Neuronal stem cell (in vitro differentiated cells): ENCODE results near the gene MAVS.
A peak's percentile ranks its signal among the peaks of the same experiment; 100 is the strongest.

Experiments
- DNase-seq: peaks from one replicate; pipeline ENCODE4 v3.0.0-alpha.2; 2013; ENCODE audit warnings: low spot score
- H2AFZ ChIP-seq: one replicate; pipeline ENCODE4 v1.6.1; 2013; ENCODE audit warnings: mild to moderate bottlenecking, low read length, inconsistent platforms
- H2AK5ac ChIP-seq: 2 replicates; pipeline ENCODE4 v1.6.1; 2013; ENCODE audit warnings: low read depth, mild to moderate bottlenecking, inconsistent platforms, low read length, moderate library complexity, mixed read lengths
- H2BK120ac ChIP-seq: 2 replicates; pipeline ENCODE4 v1.6.1; 2013; ENCODE audit warnings: low read depth, mild to moderate bottlenecking, inconsistent platforms, low read length, moderate library complexity, mixed read lengths
- H2BK12ac ChIP-seq: one replicate; pipeline ENCODE4 v1.6.1; 2013; ENCODE audit warnings: low read length, inconsistent platforms
- H2BK15ac ChIP-seq: 2 replicates; pipeline ENCODE4 v1.6.1; 2013; ENCODE audit warnings: mild to moderate bottlenecking, low read length, inconsistent platforms, mixed read lengths
- H2BK5ac ChIP-seq: one replicate; pipeline ENCODE4 v1.6.1; 2013; ENCODE audit warnings: inconsistent platforms, mild to moderate bottlenecking, low read length, moderate library complexity
- H3K14ac ChIP-seq: one replicate; pipeline ENCODE4 v1.6.1; 2013; ENCODE audit warnings: low read length, inconsistent platforms
- H3K18ac ChIP-seq: 2 replicates; pipeline ENCODE4 v1.6.1; 2013; ENCODE audit warnings: low read length, inconsistent platforms
- H3K23ac ChIP-seq: 2 replicates; pipeline ENCODE4 v1.6.1; 2013; ENCODE audit warnings: low read depth, mild to moderate bottlenecking, mixed read lengths, low read length, inconsistent platforms; ENCODE audit not compliant: poor library complexity
- H3K27ac ChIP-seq: replicated peaks from 3 replicates; pipeline ENCODE4 v1.5.1; 2013; ENCODE audit warnings: low read length, inconsistent platforms
- H3K27me3 ChIP-seq, 3 experiments: 2 replicates each; pipeline ENCODE4 v1.6.1; 2013; ENCODE audit warnings: low read length in 3 of 3, mild to moderate bottlenecking in 2 of 3, inconsistent platforms in 1 of 3, low read depth in 1 of 3, mixed read lengths in 1 of 3, moderate library complexity in 1 of 3; ENCODE audit not compliant: control insufficient read depth in 3 of 3, insufficient read depth in 3 of 3
- H3K36me3 ChIP-seq, 2 donors: replicated peaks in 1 of 2; 2 replicates each; pipeline ENCODE4 v1.6.1; 2013; ENCODE audit warnings: low read length in 2 of 2; ENCODE audit not compliant: control insufficient read depth in 2 of 2, insufficient read depth in 2 of 2
- H3K4ac ChIP-seq: 2 replicates; pipeline ENCODE4 v1.6.1; 2013; ENCODE audit warnings: inconsistent platforms, mild to moderate bottlenecking, low read length, moderate library complexity
- H3K4me1 ChIP-seq, 2 donors: 1 replicate in 1 of 2; 2 replicates in 1 of 2; pipeline ENCODE4 v1.6.1; 2013; ENCODE audit warnings: low read length in 2 of 2, low read depth in 1 of 2; ENCODE audit not compliant: control insufficient read depth in 2 of 2, insufficient read depth in 1 of 2
- H3K4me2 ChIP-seq: one replicate; pipeline ENCODE4 v1.6.1; 2013; ENCODE audit warnings: mild to moderate bottlenecking, low read length, inconsistent platforms; ENCODE audit not compliant: insufficient read depth, poor library complexity, severe bottlenecking
- H3K4me3 ChIP-seq, 2 donors: 2 replicates each; pipeline ENCODE4 v1.5.1; 2013; ENCODE audit warnings: low read length in 2 of 2, mild to moderate bottlenecking in 2 of 2, inconsistent platforms in 1 of 2, moderate library complexity in 1 of 2
- H3K79me1 ChIP-seq: one replicate; pipeline ENCODE4 v1.6.1; 2013; ENCODE audit warnings: low read depth, mild to moderate bottlenecking, inconsistent platforms, low read length, moderate library complexity
- H3K9ac ChIP-seq: one replicate; pipeline ENCODE4 v1.6.1; 2013; ENCODE audit warnings: mild to moderate bottlenecking, low read depth, low read length, inconsistent platforms; ENCODE audit not compliant: poor library complexity
- H3K9me3 ChIP-seq, 2 donors: replicated peaks in 1 of 2; 2 replicates each; pipeline versions ENCODE3 to v1.6.1; 2013; ENCODE audit warnings: low read length in 2 of 2, mild to moderate bottlenecking in 2 of 2, inconsistent platforms in 1 of 2, low read depth in 1 of 2, mixed read lengths in 1 of 2, moderate library complexity in 1 of 2; ENCODE audit not compliant: control insufficient read depth in 2 of 2, insufficient read depth in 1 of 2
- H4K8ac ChIP-seq: one replicate; pipeline ENCODE4 v1.6.1; 2013; ENCODE audit warnings: low read depth, mild to moderate bottlenecking, inconsistent platforms, low read length, moderate library complexity
- H4K91ac ChIP-seq: one replicate; pipeline ENCODE4 v1.6.1; 2013; ENCODE audit warnings: low read length, low read depth, mild to moderate bottlenecking, inconsistent platforms; ENCODE audit not compliant: poor library complexity
- WGBS, 2 donors: extraction: QIAGEN DNeasy Blood & Tissue Kit; methylation state at CpG; one replicate each; pipeline ENCODE4 v1.1.7; 2013; ENCODE audit warnings: missing lambda C conversion rate in 2 of 2, mixed read lengths in 1 of 2; ENCODE audit not compliant: insufficient read length in 2 of 2, insufficient replicate concordance in 1 of 2; ENCODE audit errors: extremely low coverage in 2 of 2; 5-methylcytosine and 5-hydroxymethylcytosine counted together

The MAVS gene

DNA sequence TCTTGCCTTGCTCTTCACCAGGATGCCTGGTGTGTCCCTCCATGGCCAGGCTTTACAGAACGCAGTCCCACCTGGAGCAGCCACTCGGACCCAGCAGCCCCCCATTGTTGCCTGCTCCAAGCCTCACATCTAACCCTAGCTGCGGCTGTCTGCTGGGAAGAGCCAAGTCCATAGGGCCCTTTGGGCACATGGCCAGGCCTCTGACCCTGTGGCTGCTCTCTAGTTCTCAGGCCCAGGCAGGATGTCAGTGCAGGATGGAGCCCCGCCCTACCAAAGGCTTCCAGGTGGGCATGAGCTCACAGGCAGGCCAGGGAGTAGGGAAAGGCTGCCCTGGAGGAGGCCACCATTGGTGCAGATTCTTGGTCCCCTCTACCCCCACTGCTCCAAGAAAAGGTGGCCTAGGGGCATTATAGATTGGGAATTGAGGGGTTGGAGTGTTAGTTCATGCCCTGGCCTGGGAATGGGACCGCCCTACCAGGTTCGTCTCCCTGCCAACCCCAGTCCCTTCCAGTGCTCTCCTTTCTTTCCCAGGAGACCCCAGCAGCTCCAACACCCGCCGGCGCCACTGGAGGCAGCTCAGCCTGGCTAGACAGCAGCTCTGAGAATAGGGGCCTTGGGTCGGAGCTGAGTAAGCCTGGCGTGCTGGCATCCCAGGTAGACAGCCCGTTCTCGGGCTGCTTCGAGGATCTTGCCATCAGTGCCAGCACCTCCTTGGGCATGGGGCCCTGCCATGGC is 18.7 kb downstream of the MAVS start:
- H2BK120ac ChIP-seq: no peak overlapping the region
- no peak overlapping the region for H3K27ac ChIP-seq
- no peak overlapping the region for H4K8ac ChIP-seq
- H3K4me3 ChIP-seq: no peak overlapping the region
- H2BK5ac ChIP-seq: no peak overlapping the region
- H3K4ac ChIP-seq: no peak overlapping the region
- H3K9ac ChIP-seq: no peak overlapping the region
- no peak overlapping the region for H3K18ac ChIP-seq
- H3K27me3 ChIP-seq: no peaks in the 10 kb centered on the region
- no peak overlapping the region for H2BK15ac ChIP-seq
- H3K23ac ChIP-seq: no peak overlapping the region
- H3K14ac ChIP-seq: peak overlapping the region; percentile 47
- H2BK12ac ChIP-seq: no peak overlapping the region
- H3K9me3 ChIP-seq: peaks cover 5 to 7% of the 10 kb centered on the region in 2 donors
- peaks cover 55 to 81% of the 10 kb centered on the region in 2 donors for H3K36me3 ChIP-seq
- DNase-seq: no peak
- no peak overlapping the region for H3K4me2 ChIP-seq
- H2AFZ ChIP-seq: no peak overlapping the region
- H3K79me1 ChIP-seq: no peaks in the 10 kb centered on the region
- no CpG with 5 or more reads among the region's 14 CpGs for WGBS, 2 donors
- no peak overlapping the region for H2AK5ac ChIP-seq
- H4K91ac ChIP-seq: no peak overlapping the region
- no peaks in the 10 kb centered on the region for H3K4me1 ChIP-seq

DNA sequence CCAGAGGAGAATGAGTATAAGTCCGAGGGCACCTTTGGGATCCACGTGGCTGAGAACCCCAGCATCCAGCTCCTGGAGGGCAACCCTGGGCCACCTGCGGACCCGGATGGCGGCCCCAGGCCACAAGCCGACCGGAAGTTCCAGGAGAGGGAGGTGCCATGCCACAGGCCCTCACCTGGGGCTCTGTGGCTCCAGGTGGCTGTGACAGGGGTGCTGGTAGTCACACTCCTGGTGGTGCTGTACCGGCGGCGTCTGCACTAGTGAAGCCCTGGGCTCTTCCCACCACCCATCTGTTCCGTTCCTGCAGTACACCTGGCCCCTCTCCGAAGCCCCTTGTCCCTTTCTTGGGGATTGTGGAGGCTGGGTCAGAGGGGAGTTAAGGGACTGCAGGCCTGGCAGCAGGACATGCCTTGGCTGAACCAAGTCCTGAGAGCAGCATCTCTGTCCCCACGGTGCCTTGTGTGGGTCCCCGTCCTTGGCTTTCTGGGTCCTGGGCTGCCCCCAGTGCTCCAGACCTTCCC is 19.3 kb downstream of the MAVS start:
- Histone ChIP-seq H3K14ac (no peak overlapping the region), H4K91ac (no peak overlapping the region), H2BK5ac (peak overlapping the region; percentile 53), H3K4me3 (no peak overlapping the region), H2BK12ac (no peak overlapping the region), H3K9ac (no peak overlapping the region), H3K79me1 (no peaks in the 10 kb centered on the region), H2BK120ac (no peak overlapping the region), H3K4me1 (no peaks in the 10 kb centered on the region), H3K18ac (no peak overlapping the region), H2AK5ac (no peak overlapping the region), H3K36me3 (peaks cover 55 to 83% of the 10 kb centered on the region in 2 donors), H3K27ac (no peak overlapping the region), H3K27me3 (no peaks in the 10 kb centered on the region), H2BK15ac (no peak overlapping the region), H3K9me3 (peaks cover 5 to 7% of the 10 kb centered on the region in 2 donors), H3K4ac (no peak overlapping the region), H4K8ac (no peak overlapping the region), H3K23ac (no peak overlapping the region), H2AFZ (no peak overlapping the region), H3K4me2 (no peak overlapping the region)
- DNase-seq: no peak
- no CpG with 5 or more reads among the region's 14 CpGs for WGBS, 2 donors

- no peak overlapping the region for H3K14ac ChIP-seq
- no peaks in the 10 kb centered on the region for H3K27me3 ChIP-seq
- WGBS, 2 donors: no CpG with 5 or more reads among the region's 3 CpGs
- H2BK15ac ChIP-seq: no peak overlapping the region
- H3K36me3 ChIP-seq: peaks cover 52 to 83% of the 10 kb centered on the region in 2 donors
- no peak overlapping the region for H3K4ac ChIP-seq
- H3K9ac ChIP-seq: no peak overlapping the region
- peak overlapping the region; percentile 64 for H3K18ac ChIP-seq
- H4K8ac ChIP-seq: no peak overlapping the region
- H2BK120ac ChIP-seq: no peak overlapping the region
- H3K79me1 ChIP-seq: no peaks in the 10 kb centered on the region
- H2AFZ ChIP-seq: no peak overlapping the region
- no peak overlapping the region for H4K91ac ChIP-seq
- peak overlapping the region; percentile 20 for H3K23ac ChIP-seq
- no peak overlapping the region for H3K4me3 ChIP-seq
- H2BK5ac ChIP-seq: peak overlapping the region; percentile 53
- no peak overlapping the region for H3K4me2 ChIP-seq
- H3K27ac ChIP-seq: no peak overlapping the region
- H2BK12ac ChIP-seq: no peak overlapping the region
- peaks cover 5 to 6% of the 10 kb centered on the region in 2 donors for H3K9me3 ChIP-seq
- no peaks in the 10 kb centered on the region for H3K4me1 ChIP-seq
- H2AK5ac ChIP-seq: no peak overlapping the region
- DNase-seq: no peak
Observed at GRCh38 chr20:3866464-3866863, 19.8 kb downstream of the MAVS start.

DNA sequence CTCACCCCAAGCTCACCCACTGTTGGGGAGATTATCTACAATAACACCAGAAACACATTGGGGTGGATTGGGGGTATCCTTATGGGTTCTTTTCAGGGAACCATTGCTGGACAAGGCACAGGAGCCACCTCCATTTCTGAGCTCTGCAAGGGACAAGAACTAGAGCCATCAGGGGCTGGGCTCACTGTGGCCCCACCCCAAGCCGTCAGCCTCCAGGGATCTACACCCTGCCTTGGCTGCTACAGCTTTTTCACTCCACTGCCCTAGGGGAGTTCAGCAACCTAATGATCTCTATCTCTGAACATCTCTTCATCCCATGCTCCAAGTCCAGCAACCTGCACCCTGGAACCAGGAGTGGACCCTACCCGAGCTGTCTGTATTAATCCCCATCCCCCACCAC is 21.2 kb downstream of the MAVS start:
- DNase-seq: no peak
- no peak overlapping the region for H2BK120ac ChIP-seq
- H3K9me3 ChIP-seq: no peaks in the 10 kb centered on the region
- H3K79me1 ChIP-seq: no peaks in the 10 kb centered on the region
- H4K91ac ChIP-seq: no peak overlapping the region
- no peak overlapping the region for H3K18ac ChIP-seq
- peaks cover 44 to 84% of the 10 kb centered on the region in 2 donors for H3K36me3 ChIP-seq
- H3K4ac ChIP-seq: no peak overlapping the region
- no CpG with 5 or more reads among the region's 2 CpGs for WGBS, 2 donors
- no peak overlapping the region for H2AK5ac ChIP-seq
- no peak overlapping the region for H4K8ac ChIP-seq
- no peak overlapping the region for H2BK15ac ChIP-seq
- no peak overlapping the region for H3K14ac ChIP-seq
- no peak overlapping the region for H2BK12ac ChIP-seq
- no peak overlapping the region for H3K23ac ChIP-seq
- no peak overlapping the region for H3K27ac ChIP-seq
- H3K9ac ChIP-seq: no peak overlapping the region
- H3K4me1 ChIP-seq: no peaks in the 10 kb centered on the region
- H3K4me2 ChIP-seq: no peak overlapping the region
- no peak overlapping the region for H2BK5ac ChIP-seq
- H3K27me3 ChIP-seq: no peaks in the 10 kb centered on the region
- no peak overlapping the region for H3K4me3 ChIP-seq
- no peak overlapping the region for H2AFZ ChIP-seq
